Iris pigment epithelial cell (primary cell): ENCODE results near the gene TRIOBP.

Experiments used
- DNase-seq: peaks from one replicate; pipeline ENCODE4 v3.0.0-alpha.2; 2011; ENCODE audit warnings: low read depth

Gene TRIOBP

DNA sequence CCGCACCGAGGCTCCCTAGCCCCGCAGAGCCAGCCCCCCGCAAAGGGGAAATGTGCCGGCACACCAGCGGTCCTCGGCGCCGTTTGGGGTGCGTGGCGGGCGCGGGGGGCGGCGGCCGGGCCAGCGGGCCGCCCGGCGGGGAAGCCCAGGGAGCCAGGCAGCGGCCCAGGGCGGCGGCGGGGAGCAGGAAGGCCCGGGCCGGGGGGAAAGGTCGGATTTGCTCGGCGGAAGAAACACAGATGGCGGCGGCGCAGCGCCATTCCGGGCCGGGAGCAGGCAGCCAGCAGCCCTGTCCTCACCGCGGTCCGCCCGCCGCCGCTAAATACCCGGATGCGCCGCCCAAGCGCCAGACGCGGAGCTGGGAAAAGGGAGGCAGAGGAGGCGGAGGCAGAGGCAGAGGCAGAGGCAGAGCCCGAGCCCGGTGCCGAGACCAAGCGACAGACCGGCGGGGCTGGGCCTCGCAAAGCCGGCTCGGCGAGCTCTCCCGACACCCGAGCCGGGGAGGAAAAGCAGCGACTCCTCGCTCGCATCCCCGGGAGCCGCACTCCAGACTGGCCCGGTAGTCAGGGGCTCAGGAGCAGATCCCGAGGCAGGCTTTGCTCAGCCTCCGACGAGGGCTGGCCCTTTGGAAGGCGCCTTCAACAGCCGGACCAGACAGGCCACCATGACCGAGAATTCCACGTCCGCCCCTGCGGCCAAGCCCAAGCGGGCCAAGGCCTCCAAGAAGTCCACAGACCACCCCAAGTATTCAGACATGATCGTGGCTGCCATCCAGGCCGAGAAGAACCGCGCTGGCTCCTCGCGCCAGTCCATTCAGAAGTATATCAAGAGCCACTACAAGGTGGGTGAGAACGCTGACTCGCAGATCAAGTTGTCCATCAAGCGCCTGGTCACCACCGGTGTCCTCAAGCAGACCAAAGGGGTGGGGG lies 108.3 kb downstream of the TRIOBP start:
- DNase-seq: peak; percentile 77

- DNase-seq: no peak
Measured at GRCh38 chr22:37805810-37806277, 109.0 kb downstream of the TRIOBP start.

- peak; percentile 41 for DNase-seq
Measured at GRCh38 chr22:37806409-37807333, 109.8 kb downstream of the TRIOBP start.

GRCh38 chr22:37807410-37808293 lies 110.8 kb downstream of the TRIOBP start, which contains the start of gene GCAT:
TSS of gene GCAT (plus strand) at chr22:37807934. CDS start at chr22:37807968, 34 bp downstream.
- peak; percentile 98 for DNase-seq

GRCh38 chr22:37808294-37808657 lies 111.4 kb downstream of the TRIOBP start:
- peak; percentile 62 for DNase-seq

GRCh38 chr22:37809672-37810333 lies 113.0 kb downstream of the TRIOBP start:
- no peak for DNase-seq

DNA sequence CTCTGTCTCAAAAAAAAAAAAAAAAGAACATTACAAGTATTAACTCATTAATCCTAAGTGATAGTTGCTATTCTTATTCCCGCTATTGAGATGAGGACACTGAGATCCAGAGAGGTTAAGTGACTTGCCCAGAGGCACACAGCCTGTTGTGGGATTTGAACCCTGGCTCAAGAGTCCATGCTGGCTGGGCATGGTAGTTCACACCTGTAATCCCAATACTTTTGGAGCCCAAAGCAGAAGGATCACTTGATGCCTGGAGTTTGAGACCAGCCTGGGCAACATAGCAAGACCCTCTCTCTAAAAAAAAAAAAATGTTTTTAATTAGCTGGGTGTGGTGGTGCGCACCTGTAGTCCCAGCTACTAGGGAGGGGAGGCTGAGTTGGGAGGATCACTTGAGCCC lies 115.0 kb downstream of the TRIOBP start:
- no peak for DNase-seq

- no peak for DNase-seq
Measured at GRCh38 chr22:37812869-37813678, 116.2 kb downstream of the TRIOBP start.

GRCh38 chr22:37815593-37815992 lies 118.7 kb downstream of the TRIOBP start:
- DNase-seq: no peak

GRCh38 chr22:37816543-37817180 lies 119.8 kb downstream of the TRIOBP start:
- no peak for DNase-seq

DNA sequence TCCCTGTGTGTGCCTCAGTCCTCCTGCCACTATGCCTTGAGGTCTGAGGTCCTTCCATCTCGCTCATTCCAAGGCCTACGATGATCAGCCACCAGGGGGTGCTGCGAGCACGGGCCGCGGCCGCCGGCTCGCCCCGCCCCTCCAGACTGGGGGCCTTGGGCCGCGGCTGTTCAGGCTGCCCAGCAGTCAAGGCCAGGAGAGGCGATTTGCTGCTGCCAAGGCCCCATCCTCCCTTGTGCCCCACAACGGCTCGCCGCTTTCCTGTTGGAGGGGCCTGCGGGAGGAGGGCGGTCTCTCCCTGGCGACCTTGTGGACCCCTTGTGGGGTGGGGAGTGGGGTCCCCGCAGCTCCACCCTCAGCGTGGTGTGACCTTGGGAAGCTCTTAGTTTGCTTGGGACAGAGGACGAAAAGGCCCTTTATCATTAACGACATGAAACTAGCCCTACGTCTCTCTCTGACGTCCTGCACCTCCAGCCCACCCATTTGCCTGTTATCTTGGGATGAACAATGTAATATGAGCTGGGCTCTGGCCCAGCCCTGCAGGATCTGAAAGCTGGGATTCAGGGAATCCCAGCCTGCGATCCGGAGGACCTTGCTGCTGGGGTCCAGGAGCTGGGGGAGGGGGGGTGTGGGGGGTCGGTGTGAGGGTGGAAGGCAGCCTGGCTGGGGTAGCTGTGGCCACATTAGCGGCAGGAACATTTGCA lies 121.0 kb downstream of the TRIOBP start:
- DNase-seq: peak; percentile 77

- DNase-seq: peak; percentile 63
Measured at GRCh38 chr22:37818409-37819104, 121.7 kb downstream of the TRIOBP start.

- DNase-seq: no peak
Measured at GRCh38 chr22:37819105-37819433, 122.2 kb downstream of the TRIOBP start.

DNA sequence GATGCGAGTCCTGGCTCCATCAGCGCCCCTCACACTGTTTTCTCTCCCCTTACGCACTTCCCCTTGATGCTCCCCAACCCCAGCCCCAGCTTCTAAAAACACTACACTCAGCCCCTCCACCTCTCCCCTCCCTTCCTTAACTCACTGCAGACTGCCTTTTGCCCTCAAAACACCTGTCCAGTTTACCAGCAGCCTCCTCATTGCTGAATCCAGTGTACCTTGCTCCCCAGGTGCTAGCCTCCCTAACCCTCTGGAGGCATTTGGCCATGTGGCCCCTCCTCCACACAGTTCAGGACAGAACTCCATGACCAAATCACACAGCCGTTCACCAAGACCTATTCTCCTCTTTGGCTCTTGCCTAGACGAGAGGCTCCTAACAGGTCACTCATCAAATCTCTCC lies 123.5 kb downstream of the TRIOBP start:
- no peak for DNase-seq

DNA sequence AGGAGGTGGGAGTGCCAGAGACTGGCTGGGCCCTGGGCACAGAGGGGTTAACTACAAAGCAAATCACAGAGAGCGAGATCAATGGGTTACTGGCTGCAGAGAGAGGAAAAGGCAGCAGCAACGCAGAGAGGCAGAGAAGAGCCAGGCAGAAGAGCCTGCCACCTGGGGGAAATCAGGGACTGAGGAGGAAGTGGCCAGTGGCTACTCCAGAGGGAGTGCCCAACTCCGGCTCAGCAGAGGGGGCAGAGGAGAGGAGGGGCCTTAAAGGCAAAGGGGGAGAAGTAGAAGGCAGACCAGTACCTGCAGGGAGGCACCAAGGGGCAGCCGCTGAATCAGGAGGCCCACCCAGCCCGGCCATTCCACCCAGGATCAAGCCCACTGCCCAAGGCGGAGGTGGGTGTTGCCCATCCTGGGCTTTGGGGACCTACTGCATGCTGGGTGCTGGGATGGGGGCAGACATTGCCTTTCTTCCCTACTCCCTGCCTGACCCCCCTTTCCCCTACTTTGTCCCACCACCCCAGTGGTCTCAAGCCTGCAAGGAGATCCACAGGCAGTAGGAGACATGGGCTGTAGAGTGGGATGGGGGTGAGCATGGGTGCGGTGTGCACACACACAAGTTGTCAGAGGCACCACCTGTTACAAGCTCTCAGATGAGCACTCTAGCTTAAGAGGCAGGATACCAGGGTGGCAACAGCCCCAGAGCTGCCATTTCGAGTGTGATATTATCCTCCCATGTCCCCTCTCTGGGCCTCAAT lies 125.4 kb downstream of the TRIOBP start:
- no peak for DNase-seq

DNA sequence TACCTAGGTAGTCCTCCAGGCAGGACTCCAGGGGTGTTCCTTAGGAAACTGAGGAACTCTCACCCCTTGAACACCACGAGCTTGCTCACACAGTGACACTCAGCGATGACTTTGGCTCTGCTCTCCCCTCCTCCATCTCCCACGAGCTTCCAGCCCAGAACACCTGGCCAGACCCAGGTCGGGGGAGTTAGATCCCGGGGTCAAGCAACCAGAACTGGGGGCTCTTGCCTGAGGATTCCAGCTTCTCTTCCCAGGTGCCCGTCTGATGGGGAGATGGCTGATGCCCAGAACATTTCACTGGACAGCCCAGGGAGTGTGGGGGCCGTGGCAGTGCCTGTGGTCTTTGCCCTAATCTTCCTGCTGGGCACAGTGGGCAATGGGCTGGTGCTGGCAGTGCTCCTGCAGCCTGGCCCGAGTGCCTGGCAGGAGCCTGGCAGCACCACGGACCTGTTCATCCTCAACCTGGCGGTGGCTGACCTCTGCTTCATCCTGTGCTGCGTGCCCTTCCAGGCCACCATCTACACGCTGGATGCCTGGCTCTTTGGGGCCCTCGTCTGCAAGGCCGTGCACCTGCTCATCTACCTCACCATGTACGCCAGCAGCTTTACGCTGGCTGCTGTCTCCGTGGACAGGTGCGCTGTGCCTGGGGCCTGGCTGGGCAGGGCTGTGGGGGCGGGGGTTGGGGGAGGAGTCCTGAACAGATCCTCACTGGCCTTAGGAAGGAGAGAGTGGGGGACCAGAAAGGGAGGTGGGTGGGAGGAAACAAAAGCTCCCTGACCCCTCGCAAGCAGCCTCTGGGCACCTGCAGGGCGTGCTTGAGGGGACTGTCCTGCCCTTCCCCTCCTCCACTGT lies 126.5 kb downstream of the TRIOBP start, which contains the start of gene GALR3:
GALR3 (plus strand) TSS at position 249 of the 852 bp plus-strand sequence; CDS start at position 274, 25 bp downstream.
- DNase-seq: no peak
